Subcutaneous adipose tissue (tissue), 4 donors: Measurements from ENCODE around the gene ZHX3. TPM values are rescaled to one million over a fixed set of nuclear protein-coding genes. Genes with fewer than 3 reads are reported as not detected.

Experiments used
- CTCF ChIP-seq: fragments of 450-650 bp; IDR thresholded peaks from one replicate; pipeline ENCODE4 v1.5.1; 2016; ENCODE audit warnings: low read depth, mild to moderate bottlenecking, control low read depth, antibody characterized with exemption, moderate library complexity
- total RNA-seq, 4 donors: library from RNA; depleted of rRNA; stranded (reverse); fragments of >200 nt; gene quantifications; one replicate each; pipeline ENCODE4 v1.1.0, GENCODE V29; 2016

Gene ZHX3
- total RNA-seq, 4 donors from 2014 or later, result 31.0 to 50.9 (median 37.9) TPM

- no peak for TF ChIP-seq CTCF
Measured at GRCh38 chr20:41261260-41261659, 56.3 kb downstream of the ZHX3 start.

GRCh38 chr20:41260734-41261220 lies 56.8 kb downstream of the ZHX3 start:
- TF ChIP-seq CTCF, result no peak

GRCh38 chr20:41259309-41259708 lies 58.2 kb downstream of the ZHX3 start:
- TF ChIP-seq CTCF, result no peak

- no peak for TF ChIP-seq CTCF
Measured at GRCh38 chr20:41258474-41258873, 59.1 kb downstream of the ZHX3 start.

GRCh38 chr20:41256516-41256915 lies 61.0 kb downstream of the ZHX3 start:
- no peak for TF ChIP-seq CTCF

GRCh38 chr20:41255655-41256054 lies 61.9 kb downstream of the ZHX3 start:
- TF ChIP-seq CTCF, result no peak

- TF ChIP-seq CTCF, result no peak
Measured at GRCh38 chr20:41249411-41250281, 67.9 kb downstream of the ZHX3 start.
